AG04449 (cell line): ENCODE results near the gene MAP3K5.
A peak's percentile ranks its signal among the peaks of the same experiment; 100 is the strongest.
"Not testable (repeated sequence)": the region's sequence is repeated elsewhere in the genome, so short reads cannot be mapped to it uniquely, and the experiment has no call there.

ENCODE experiments used
- CTCF ChIA-PET: fragments of 350-600 bp; formaldehyde crosslinking; extraction: SDS; loops from one replicate; lab custom pipeline; 2021; ENCODE audit warnings: antibody characterized with exemption; lab: Yijun Ruan, JAX
- POLR2A ChIA-PET: fragments of 400-600, 350-600 bp; formaldehyde crosslinking; extraction: SDS; loops from one replicate; lab custom pipeline; 2020; ENCODE audit warnings: antibody characterized with exemption, inconsistent platforms; lab: Yijun Ruan, JAX
- DNase-seq: peaks from one replicate; pipeline ENCODE4 v3.0.0-alpha.2; 2010; ENCODE audit warnings: low read depth, low spot score
- H3K4me3 ChIP-seq: 2 replicates; pipeline ENCODE4 v1.5.1; 2011; ENCODE audit warnings: low read depth, mild to moderate bottlenecking, control low read depth, low read length
- TF ChIP-seq, protein P1 (sequence below): IDR thresholded peaks from one replicate; pipeline ENCODE4 v1.5.1; 2011; ENCODE audit warnings: mild to moderate bottlenecking, moderate library complexity, low read length, control low read depth, inconsistent platforms; ENCODE audit not compliant: insufficient read depth; ENCODE audit errors: missing control alignments

Gene MAP3K5

DNA sequence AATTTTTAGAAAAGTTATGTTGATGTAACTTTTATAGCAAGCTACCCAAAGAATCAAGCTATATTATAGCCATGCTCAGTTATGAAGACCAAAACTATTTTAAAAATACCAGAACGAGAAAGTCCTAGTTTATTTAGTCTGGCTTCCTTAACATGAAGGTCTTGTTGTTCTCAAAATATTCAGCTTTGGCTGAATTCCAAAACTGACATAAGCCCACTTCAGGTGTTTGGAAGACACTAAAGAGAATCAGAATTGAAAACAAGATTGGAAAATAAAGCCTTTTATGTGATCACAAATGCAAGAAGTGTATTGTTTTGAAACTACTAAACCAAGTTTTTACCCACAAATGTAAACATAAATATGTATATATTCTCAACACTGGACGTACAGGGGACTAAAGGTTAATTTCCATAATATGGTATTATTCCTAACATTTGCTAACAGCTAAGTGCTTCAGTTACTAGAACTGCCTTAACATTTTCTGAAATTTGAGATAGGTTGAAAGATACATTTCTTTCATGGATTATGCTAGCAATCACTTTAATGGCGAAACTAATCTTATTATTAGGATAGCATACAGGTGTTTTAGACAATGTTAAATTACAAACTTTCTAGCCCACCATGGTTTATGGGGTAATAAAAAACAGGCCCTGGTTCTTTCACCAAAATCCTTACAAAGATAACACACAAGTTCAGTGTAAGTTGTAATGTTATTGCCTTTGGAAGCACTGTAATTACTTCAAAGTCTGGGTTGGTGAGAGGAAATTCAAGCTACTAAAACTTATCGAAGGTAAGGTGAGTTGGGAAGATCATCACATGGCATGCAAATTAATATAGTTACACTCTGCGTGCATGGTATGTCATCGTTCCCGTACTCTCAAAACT is 1.6 kb downstream of the MAP3K5 start:
- TF ChIP-seq, protein P1, sequence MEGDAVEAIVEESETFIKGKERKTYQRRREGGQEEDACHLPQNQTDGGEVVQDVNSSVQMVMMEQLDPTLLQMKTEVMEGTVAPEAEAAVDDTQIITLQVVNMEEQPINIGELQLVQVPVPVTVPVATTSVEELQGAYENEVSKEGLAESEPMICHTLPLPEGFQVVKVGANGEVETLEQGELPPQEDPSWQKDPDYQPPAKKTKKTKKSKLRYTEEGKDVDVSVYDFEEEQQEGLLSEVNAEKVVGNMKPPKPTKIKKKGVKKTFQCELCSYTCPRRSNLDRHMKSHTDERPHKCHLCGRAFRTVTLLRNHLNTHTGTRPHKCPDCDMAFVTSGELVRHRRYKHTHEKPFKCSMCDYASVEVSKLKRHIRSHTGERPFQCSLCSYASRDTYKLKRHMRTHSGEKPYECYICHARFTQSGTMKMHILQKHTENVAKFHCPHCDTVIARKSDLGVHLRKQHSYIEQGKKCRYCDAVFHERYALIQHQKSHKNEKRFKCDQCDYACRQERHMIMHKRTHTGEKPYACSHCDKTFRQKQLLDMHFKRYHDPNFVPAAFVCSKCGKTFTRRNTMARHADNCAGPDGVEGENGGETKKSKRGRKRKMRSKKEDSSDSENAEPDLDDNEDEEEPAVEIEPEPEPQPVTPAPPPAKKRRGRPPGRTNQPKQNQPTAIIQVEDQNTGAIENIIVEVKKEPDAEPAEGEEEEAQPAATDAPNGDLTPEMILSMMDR = no peak
- POLR2A ChIA-PET = no interaction called here
- CTCF ChIA-PET = interaction anchor here (0.6 to 8.5 kb wide), 9 partner anchors 10 to 252 kb away, joined by 3 to 351 read pairs (median 6); partner anchors contain the start of gene MAP7
- no peak for DNase-seq
- peak overlapping the region; percentile 86 for H3K4me3 ChIP-seq

DNA sequence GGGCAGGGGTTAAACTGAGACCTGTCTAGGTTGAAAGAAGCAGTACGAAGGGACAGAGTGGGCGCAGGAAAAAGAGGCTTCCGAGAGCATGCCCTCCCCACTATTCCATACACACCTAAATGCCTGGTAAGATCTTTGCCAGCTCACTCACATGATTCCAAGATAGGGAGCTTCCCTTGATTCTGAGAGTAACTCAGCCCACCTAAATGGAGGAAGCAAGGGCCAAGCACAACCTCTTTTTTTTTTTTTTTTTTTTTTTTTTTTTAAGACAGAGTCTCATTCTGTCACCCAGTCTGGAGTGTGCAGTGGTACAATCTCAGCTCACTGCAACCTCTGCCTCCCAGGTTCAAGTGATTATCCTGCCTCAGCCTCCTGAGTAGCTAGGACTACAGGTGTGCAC is 2.8 kb downstream of the MAP3K5 start:
- H3K4me3 ChIP-seq, POLR2A ChIA-PET, DNase-seq: not testable (repeated sequence)
- CTCF ChIA-PET = interaction anchor here (1.1 to 8.5 kb wide), 4 partner anchors 144 to 239 kb away, joined by 3 to 351 read pairs (median 76); partner anchors contain the start of gene MAP7

DNA sequence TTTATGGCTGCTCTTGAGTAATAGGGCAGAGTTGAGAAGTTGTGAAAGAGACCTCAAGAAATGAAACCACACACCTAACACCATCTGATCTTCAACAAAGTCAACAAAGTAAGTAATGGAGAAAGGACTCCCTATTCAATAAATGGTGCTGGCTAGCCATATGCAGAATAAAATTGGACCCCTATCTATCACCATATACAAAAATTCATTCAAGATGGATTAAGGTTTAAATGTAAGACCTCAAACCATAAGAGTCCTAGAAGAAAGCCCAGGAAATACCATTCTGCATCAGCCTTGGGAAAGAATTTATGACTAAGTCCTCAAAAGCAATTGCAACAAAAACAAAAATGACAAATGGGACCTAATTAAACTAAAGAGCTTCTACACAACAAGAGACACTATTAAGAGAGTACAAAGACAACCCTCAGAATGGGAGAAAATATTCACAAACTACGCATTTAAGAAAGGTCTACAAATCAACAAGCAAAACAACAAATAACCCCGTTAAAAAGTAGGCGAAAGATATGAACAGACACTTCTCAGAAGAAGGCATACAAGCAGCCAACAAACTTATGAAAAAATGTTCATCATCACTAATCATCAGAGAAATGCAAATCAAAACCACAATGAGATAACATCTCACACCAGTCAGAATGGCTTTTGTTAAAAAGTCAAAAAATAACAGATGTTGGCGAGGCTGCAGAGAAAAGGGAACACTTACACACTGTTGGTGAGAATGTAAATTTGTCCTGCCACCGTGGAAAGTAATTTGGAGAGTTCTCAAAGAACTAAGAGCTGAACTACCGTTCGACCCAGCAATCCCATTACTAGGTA is 4.0 kb downstream of the MAP3K5 start:
- TF ChIP-seq, protein P1 = no peak
- no peak for DNase-seq
- ChIA-PET CTCF (interaction anchor here (1.1 to 8.5 kb wide), 3 partner anchors 13 to 204 kb away, joined by 3 to 351 read pairs (median 146); no protein-coding TSS in a partner anchor), POLR2A (no interaction called here)
- no peak overlapping the region; the same call in 1 of the 2 replicates for H3K4me3 ChIP-seq

DNA sequence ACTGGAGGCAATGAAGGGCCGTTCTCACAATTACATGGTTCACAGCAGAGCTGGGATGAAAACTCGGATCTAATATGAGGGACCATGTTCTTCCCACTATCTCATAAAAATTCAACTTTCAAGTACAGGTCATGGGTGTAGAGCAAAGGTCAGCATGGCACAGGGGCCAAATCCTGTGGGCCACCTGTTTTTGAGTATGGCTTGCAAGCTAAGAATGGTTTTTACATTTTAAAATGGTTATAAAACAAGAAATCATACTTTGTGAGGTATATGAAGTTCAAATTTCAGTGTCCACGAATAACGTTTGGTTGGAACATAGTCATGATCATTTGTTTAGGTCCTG is 4.6 kb downstream of the MAP3K5 start:
- H3K4me3 ChIP-seq = no peak overlapping the region; the same call in 1 of the 2 replicates
- TF ChIP-seq, protein P1 = no peak
- POLR2A ChIA-PET = no interaction called here
- CTCF ChIA-PET = interaction anchor here (0.8 to 8.5 kb wide), 5 partner anchors 12 to 237 kb away, joined by 3 to 351 read pairs (median 3); no protein-coding TSS in a partner anchor
- DNase-seq = no peak

DNA sequence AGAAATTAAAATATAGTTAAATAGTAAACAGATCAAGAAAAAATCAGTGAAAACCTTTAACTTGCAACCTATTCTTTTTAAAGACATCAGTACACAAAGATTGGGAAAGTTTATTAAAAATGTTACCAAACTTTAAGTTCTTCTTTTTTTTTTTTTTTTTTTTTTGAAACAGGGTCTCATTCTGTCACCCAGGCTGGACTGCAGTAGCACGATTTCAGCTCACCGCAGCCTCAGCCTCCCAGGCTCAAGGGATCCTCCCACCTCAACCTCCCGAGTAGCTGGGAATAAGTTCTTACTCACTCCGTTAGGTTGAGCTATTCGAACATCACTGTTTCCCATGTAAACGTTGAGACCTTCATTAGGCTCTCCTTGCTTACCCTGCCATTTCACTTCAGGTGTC is 5.6 kb downstream of the MAP3K5 start:
- DNase-seq = no peak
- CTCF ChIA-PET = interaction anchor here (0.8 to 8.5 kb wide), 5 partner anchors 11 to 236 kb away, joined by 3 to 351 read pairs (median 3); no protein-coding TSS in a partner anchor
- TF ChIP-seq, protein P1 = no peak
- POLR2A ChIA-PET = no interaction called here
- H3K4me3 ChIP-seq = no peak overlapping the region

DNA sequence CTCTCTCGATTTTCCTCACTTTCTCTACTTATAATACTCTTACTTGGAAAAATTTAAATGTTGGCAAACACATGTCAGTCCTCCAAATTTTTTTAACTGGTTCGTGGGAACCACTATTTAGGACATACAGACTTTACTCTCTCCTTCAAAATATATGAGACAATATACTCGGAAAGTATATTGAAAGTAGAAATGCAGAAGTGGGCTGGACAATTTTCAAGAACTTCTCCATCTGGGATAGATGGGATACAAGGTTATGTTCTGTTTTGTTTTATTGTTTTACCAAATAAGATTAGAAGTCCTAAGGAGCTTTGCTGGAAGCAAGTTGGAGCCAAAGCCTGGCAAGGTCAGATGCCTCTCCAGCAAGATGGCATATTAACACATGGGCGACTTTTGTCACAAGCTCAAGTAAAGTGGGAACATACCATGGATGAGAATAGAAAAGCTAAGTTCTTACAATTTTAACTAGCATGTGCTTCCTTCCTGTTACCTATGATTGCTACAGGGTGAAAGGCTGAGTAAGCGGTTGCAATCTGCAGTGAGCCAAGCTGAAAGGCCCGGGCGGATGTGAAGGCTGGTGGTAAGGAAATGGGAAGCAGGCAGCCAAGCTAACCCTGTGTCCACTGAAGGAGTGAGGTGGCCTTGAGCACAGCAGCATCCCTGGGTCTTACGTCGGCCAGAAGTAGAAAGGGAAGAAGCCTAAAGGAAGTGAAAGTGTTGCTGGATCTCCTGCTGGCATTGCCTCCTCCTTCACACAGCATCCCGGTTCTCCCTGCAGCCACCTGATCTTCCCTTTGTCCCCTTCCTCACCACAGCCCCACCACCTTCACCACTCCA is 7.1 kb downstream of the MAP3K5 start:
- ChIA-PET POLR2A (no interaction called here), CTCF (interaction anchor here (1.1 to 8.5 kb wide), 4 partner anchors 7 to 201 kb away, joined by 3 to 146 read pairs (median 18); partner anchors contain the start of gene MAP3K5)
- TF ChIP-seq, protein P1 = no peak
- no peak for DNase-seq
- no peak overlapping the region for H3K4me3 ChIP-seq
